ENCODE results near the gene LCE1A. TPM values are rescaled to one million over a fixed set of nuclear protein-coding genes. Genes with fewer than 3 reads are reported as not detected.

The LCE1A gene
- total and polyA plus RNA-seq, 4 donors, result not detected

DNA sequence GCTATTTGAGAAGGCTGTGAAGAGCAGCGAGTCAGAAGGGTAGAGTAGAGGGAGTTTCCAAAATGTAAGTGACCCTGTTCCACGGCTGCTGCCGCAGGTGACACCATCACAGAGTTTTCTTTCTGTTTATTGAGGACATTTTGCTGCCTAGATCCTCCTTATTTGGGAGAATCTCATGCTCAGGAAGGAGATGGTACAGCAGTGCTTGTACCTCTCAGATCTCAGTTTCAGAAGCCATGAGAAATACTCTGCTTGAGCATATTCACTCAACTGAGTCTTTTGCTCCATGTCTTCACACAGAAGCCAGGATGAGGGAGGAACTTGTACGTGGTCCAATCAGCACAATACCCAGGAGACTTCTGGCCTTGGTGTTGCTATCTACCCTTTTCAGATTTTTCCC is 34.1 kb downstream of the LCE1A start:
- no peak for DNase-seq (ENCODE audit: low spot score)
- H3K9ac ChIP-seq (ENCODE audit: low read depth in 1 of 2, low read length in 2 of 2), result no peak overlapping the region
- H3K36me3 ChIP-seq (ENCODE audit: control insufficient read depth in 4 of 4, insufficient read depth in 3 of 4, low read depth in 1 of 4, low read length in 3 of 4), result no peaks in the 10 kb centered on the region
- TF ChIP-seq FOXA2 (IDR thresholded peaks at IDR 0.05) (no peak), SP1 (IDR thresholded peaks at IDR 0.05) (no peak), HNF4G (IDR thresholded peaks at IDR 0.05) (no peak), RAD21 (IDR thresholded peaks at IDR 0.05) (no peak), GABPA (IDR thresholded peaks at IDR 0.05 in 1 of 2, conservative IDR thresholded peaks at IDR 0.05 in 1 of 2) (no peak), JUND (IDR thresholded peaks at IDR 0.05) (no peak), TAF1 (conservative IDR thresholded peaks at IDR 0.05) (no peak)
- TF ChIP-seq, protein P1, sequence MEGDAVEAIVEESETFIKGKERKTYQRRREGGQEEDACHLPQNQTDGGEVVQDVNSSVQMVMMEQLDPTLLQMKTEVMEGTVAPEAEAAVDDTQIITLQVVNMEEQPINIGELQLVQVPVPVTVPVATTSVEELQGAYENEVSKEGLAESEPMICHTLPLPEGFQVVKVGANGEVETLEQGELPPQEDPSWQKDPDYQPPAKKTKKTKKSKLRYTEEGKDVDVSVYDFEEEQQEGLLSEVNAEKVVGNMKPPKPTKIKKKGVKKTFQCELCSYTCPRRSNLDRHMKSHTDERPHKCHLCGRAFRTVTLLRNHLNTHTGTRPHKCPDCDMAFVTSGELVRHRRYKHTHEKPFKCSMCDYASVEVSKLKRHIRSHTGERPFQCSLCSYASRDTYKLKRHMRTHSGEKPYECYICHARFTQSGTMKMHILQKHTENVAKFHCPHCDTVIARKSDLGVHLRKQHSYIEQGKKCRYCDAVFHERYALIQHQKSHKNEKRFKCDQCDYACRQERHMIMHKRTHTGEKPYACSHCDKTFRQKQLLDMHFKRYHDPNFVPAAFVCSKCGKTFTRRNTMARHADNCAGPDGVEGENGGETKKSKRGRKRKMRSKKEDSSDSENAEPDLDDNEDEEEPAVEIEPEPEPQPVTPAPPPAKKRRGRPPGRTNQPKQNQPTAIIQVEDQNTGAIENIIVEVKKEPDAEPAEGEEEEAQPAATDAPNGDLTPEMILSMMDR (IDR thresholded peaks at IDR 0.05; ENCODE audit: low read depth, low read length, missing input control), result no peak
- TF ChIP-seq, protein P2, sequence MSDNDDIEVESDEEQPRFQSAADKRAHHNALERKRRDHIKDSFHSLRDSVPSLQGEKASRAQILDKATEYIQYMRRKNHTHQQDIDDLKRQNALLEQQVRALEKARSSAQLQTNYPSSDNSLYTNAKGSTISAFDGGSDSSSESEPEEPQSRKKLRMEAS (IDR thresholded peaks at IDR 0.05), result no peak
- H3K4me1 ChIP-seq (ENCODE audit: control insufficient read depth in 4 of 4, insufficient read depth in 4 of 4, low read length in 3 of 4), result no peaks in the 10 kb centered on the region
- no peaks in the 10 kb centered on the region for H3K9me3 ChIP-seq (ENCODE audit: control insufficient read depth in 4 of 4, low read length in 3 of 4)
- 83% methylated on average over 4 of the region's 4 CpGs for WGBS
- H3K27me3 ChIP-seq (ENCODE audit: control insufficient read depth in 4 of 4, insufficient read depth in 4 of 4, low read length in 3 of 4), result peaks cover 0 to 10% (median 0%) of the 10 kb centered on the region in 4 donors
- H3K4me3 ChIP-seq (ENCODE audit: low read depth in 1 of 3, low read length in 3 of 3), result no peak overlapping the region
- no peak overlapping the region for H3K27ac ChIP-seq (ENCODE audit: low read depth in 1 of 2, low read length in 2 of 2)

DNA sequence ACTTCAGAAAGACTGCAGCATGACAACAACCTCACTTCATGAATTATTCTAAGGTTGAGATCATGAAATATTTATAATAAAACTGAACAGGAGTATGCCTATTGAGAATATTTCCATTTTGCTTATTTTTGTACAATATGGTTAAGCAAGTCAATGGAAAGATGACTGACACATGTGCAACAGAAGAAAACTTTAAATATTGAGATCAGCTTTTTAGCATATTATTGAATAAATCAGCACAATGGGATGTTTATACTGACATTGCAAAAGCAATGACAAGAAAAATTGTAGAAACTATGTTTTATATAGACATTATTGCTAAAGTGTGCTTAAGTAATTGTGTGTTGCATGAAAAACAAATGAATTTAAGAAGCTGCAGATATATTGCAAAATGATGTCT is 37.2 kb downstream of the LCE1A start:
- peaks cover 0 to 7% (median 0%) of the 10 kb centered on the region in 4 donors for H3K27me3 ChIP-seq (ENCODE audit: control insufficient read depth in 4 of 4, insufficient read depth in 4 of 4, low read length in 3 of 4)

More for the DNA sequence above, 37.2 kb downstream of the LCE1A start:
- no peaks in the 10 kb centered on the region for H3K9me3 ChIP-seq (ENCODE audit: control insufficient read depth in 4 of 4, low read length in 3 of 4)
- no peaks in the 10 kb centered on the region for H3K4me1 ChIP-seq (ENCODE audit: control insufficient read depth in 4 of 4, insufficient read depth in 4 of 4, low read length in 3 of 4)
- H3K36me3 ChIP-seq (ENCODE audit: control insufficient read depth in 4 of 4, insufficient read depth in 3 of 4, low read depth in 1 of 4, low read length in 3 of 4), result no peaks in the 10 kb centered on the region
- H3K9ac ChIP-seq (ENCODE audit: low read depth in 1 of 2, low read length in 2 of 2), result no peak overlapping the region
- no peak overlapping the region for H3K27ac ChIP-seq (ENCODE audit: low read depth in 1 of 2, low read length in 2 of 2)
- no peak overlapping the region for H3K4me3 ChIP-seq (ENCODE audit: low read depth in 1 of 3, low read length in 3 of 3)
- TF ChIP-seq RXRA (IDR thresholded peaks at IDR 0.05), result no peak
- TF ChIP-seq, protein P2 (IDR thresholded peaks at IDR 0.05), result no peak
- no peak for TF ChIP-seq RAD21 (IDR thresholded peaks at IDR 0.05)
- no peak for TF ChIP-seq TAF1 (conservative IDR thresholded peaks at IDR 0.05)
- no peak for TF ChIP-seq HNF4G (IDR thresholded peaks at IDR 0.05)
- TF ChIP-seq SP1 (IDR thresholded peaks at IDR 0.05), result no peak
- no peak for TF ChIP-seq EGR1 (IDR thresholded peaks at IDR 0.05; ENCODE audit: low read depth in 2 of 2)
- TF ChIP-seq FOXA1 (IDR thresholded peaks at IDR 0.05), result no peak
- no peak for TF ChIP-seq YY1 (IDR thresholded peaks at IDR 0.05)
- no peak for TF ChIP-seq GABPA (IDR thresholded peaks at IDR 0.05 in 1 of 2, conservative IDR thresholded peaks at IDR 0.05 in 1 of 2)
- TF ChIP-seq, protein P3, sequence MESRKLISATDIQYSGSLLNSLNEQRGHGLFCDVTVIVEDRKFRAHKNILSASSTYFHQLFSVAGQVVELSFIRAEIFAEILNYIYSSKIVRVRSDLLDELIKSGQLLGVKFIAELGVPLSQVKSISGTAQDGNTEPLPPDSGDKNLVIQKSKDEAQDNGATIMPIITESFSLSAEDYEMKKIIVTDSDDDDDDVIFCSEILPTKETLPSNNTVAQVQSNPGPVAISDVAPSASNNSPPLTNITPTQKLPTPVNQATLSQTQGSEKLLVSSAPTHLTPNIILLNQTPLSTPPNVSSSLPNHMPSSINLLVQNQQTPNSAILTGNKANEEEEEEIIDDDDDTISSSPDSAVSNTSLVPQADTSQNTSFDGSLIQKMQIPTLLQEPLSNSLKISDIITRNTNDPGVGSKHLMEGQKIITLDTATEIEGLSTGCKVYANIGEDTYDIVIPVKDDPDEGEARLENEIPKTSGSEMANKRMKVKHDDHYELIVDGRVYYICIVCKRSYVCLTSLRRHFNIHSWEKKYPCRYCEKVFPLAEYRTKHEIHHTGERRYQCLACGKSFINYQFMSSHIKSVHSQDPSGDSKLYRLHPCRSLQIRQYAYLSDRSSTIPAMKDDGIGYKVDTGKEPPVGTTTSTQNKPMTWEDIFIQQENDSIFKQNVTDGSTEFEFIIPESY (IDR thresholded peaks at IDR 0.05), result no peak
- no peak for TF ChIP-seq JUND (IDR thresholded peaks at IDR 0.05)
- TF ChIP-seq, protein P4, sequence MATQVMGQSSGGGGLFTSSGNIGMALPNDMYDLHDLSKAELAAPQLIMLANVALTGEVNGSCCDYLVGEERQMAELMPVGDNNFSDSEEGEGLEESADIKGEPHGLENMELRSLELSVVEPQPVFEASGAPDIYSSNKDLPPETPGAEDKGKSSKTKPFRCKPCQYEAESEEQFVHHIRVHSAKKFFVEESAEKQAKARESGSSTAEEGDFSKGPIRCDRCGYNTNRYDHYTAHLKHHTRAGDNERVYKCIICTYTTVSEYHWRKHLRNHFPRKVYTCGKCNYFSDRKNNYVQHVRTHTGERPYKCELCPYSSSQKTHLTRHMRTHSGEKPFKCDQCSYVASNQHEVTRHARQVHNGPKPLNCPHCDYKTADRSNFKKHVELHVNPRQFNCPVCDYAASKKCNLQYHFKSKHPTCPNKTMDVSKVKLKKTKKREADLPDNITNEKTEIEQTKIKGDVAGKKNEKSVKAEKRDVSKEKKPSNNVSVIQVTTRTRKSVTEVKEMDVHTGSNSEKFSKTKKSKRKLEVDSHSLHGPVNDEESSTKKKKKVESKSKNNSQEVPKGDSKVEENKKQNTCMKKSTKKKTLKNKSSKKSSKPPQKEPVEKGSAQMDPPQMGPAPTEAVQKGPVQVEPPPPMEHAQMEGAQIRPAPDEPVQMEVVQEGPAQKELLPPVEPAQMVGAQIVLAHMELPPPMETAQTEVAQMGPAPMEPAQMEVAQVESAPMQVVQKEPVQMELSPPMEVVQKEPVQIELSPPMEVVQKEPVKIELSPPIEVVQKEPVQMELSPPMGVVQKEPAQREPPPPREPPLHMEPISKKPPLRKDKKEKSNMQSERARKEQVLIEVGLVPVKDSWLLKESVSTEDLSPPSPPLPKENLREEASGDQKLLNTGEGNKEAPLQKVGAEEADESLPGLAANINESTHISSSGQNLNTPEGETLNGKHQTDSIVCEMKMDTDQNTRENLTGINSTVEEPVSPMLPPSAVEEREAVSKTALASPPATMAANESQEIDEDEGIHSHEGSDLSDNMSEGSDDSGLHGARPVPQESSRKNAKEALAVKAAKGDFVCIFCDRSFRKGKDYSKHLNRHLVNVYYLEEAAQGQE (IDR thresholded peaks at IDR 0.05), result no peak
- TF ChIP-seq, protein P1 (IDR thresholded peaks at IDR 0.05; ENCODE audit: low read depth, low read length, missing input control), result no peak
- no peak for TF ChIP-seq HNF4A (conservative IDR thresholded peaks at IDR 0.05)
- TF ChIP-seq, protein P5, sequence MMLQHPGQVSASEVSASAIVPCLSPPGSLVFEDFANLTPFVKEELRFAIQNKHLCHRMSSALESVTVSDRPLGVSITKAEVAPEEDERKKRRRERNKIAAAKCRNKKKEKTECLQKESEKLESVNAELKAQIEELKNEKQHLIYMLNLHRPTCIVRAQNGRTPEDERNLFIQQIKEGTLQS (IDR thresholded peaks at IDR 0.05), result no peak
- no peak for TF ChIP-seq NR2F2 (IDR thresholded peaks at IDR 0.05)
- no peak for TF ChIP-seq FOXA2 (IDR thresholded peaks at IDR 0.05)
- DNase-seq (ENCODE audit: low spot score), result no peak
